GM23338 (cell line): Measurements from ENCODE around the gene PXYLP1. TPM values are rescaled to one million over a fixed set of nuclear protein-coding genes. Genes with fewer than 3 reads are reported as not detected.

ENCODE experiments used
- ATAC-seq: fragments of 200-7000 bp; cut with Tn5 transposase; 3 replicates; pipeline ENCODE4 v1.9.1; 2020
- DNase-seq: peaks from one replicate; pipeline ENCODE4 v3.0.0-alpha.2; 2015; ENCODE audit warnings: low spot score
- H2AFZ ChIP-seq: fragments of 200-600 bp; sonication (generic); 2 replicates; pipeline ENCODE4 v1.8.0; 2016; ENCODE audit warnings: antibody characterized with exemption, mild to moderate bottlenecking, moderate library complexity
- H3F3A ChIP-seq: fragments of 200-600 bp; sonication (generic); replicated peaks from 2 replicates; pipeline ENCODE4 v1.8.0; 2017; ENCODE audit warnings: antibody characterized with exemption, mixed run types, low read depth
- H3K27ac ChIP-seq: fragments of 200-600 bp; sonication (generic); 2 replicates; pipeline ENCODE4 v1.6.1; 2016; ENCODE audit warnings: low read depth
- H3K27me3 ChIP-seq: fragments of 200-600 bp; sonication (generic); 2 replicates; pipeline ENCODE4 v1.8.0; 2016; ENCODE audit warnings: mild to moderate bottlenecking, mixed run types, moderate library complexity; ENCODE audit not compliant: insufficient read depth
- H3K36me3 ChIP-seq: fragments of 200-600 bp; sonication (generic); 2 replicates; pipeline ENCODE4 v1.8.0; 2016; ENCODE audit warnings: mild to moderate bottlenecking; ENCODE audit not compliant: insufficient read depth
- H3K4me1 ChIP-seq: fragments of 200-600 bp; sonication (generic); 2 replicates; pipeline ENCODE4 v1.8.0; 2016; ENCODE audit warnings: mild to moderate bottlenecking, moderate library complexity; ENCODE audit not compliant: insufficient read depth
- H3K4me2 ChIP-seq: fragments of 200-600 bp; sonication (generic); 2 replicates; pipeline ENCODE4 v1.7.1; 2017; ENCODE audit warnings: mixed run types
- H3K4me3 ChIP-seq: fragments of 200-600 bp; sonication (generic); 2 replicates; pipeline ENCODE4 v1.6.1; 2016; ENCODE audit warnings: mixed run types
- H3K79me2 ChIP-seq: fragments of 200-600 bp; sonication (generic); replicated peaks from 2 replicates; pipeline ENCODE4 v1.8.0; 2017; ENCODE audit warnings: mild to moderate bottlenecking; ENCODE audit not compliant: insufficient read depth
- H3K9me2 ChIP-seq: fragments of 200-600 bp; sonication (generic); 2 replicates; pipeline ENCODE4 v1.8.0; 2017; ENCODE audit not compliant: insufficient read depth
- H4K20me1 ChIP-seq: fragments of 200-600 bp; sonication (generic); replicated peaks from 2 replicates; pipeline ENCODE4 v1.8.0; 2017; ENCODE audit warnings: mild to moderate bottlenecking; ENCODE audit not compliant: insufficient read depth
- H3K27ac Mint-ChIP-seq: 2 replicates; pipeline ENCODE4 v1.8.0; 2020; ENCODE audit warnings: inconsistent platforms, mild to moderate bottlenecking, moderate library complexity, mixed read lengths
- H3K27me3 Mint-ChIP-seq: 3 replicates; pipeline ENCODE4 v1.8.0; 2022; ENCODE audit warnings: low read depth, mild to moderate bottlenecking, moderate library complexity, mixed read lengths, inconsistent platforms; ENCODE audit not compliant: insufficient read depth, poor library complexity
- H3K36me3 Mint-ChIP-seq: 3 replicates; pipeline ENCODE4 v1.8.0; 2021; ENCODE audit warnings: low read depth, mild to moderate bottlenecking, inconsistent platforms, moderate library complexity, mixed read lengths
- H3K4me1 Mint-ChIP-seq: 3 replicates; pipeline ENCODE4 v1.8.0; 2020; ENCODE audit warnings: mild to moderate bottlenecking, inconsistent platforms, mixed read lengths
- H3K4me3 Mint-ChIP-seq: 3 replicates; pipeline ENCODE4 v1.8.0; 2021; ENCODE audit warnings: moderate library complexity, mild to moderate bottlenecking, inconsistent platforms, mixed read lengths
- H3K9me3 Mint-ChIP-seq: 3 replicates; pipeline ENCODE4 v1.8.0; 2020; ENCODE audit warnings: moderate library complexity, mild to moderate bottlenecking, inconsistent platforms, mixed read lengths
- CREB1 ChIP-seq: fragments of 250-450 bp; sonication (Bioruptor Pico); IDR thresholded peaks from 2 replicates; pipeline ENCODE4 v1.5.0; 2020; ENCODE audit warnings: low read depth, mild to moderate bottlenecking, moderate library complexity
- ETS1 ChIP-seq: IDR thresholded peaks from 2 replicates; pipeline ENCODE4 v1.6.1; 2016; ENCODE audit warnings: antibody characterized with exemption
- POLR2AphosphoS5 ChIP-seq: IDR thresholded peaks from 2 replicates; pipeline ENCODE4 v1.6.1; 2016; ENCODE audit warnings: antibody characterized with exemption, low read depth
- ZNF331 ChIP-seq: fragments of 250-450 bp; sonication (Bioruptor Pico); IDR thresholded peaks from 2 replicates; pipeline ENCODE4 v1.5.0; 2020; ENCODE audit warnings: low read depth, mild to moderate bottlenecking, moderate library complexity
- ZNF462 ChIP-seq: fragments of 250-450 bp; sonication (Bioruptor Pico); IDR thresholded peaks from 2 replicates; pipeline ENCODE4 v1.5.0; 2020; ENCODE audit warnings: mild to moderate bottlenecking, moderate library complexity
- polyA plus RNA-seq: library from polyadenylated mRNA; unstranded; fragments of >200 nt; fragmentation: Nextera tagmentation; extraction: Ambion mirVana; gene quantifications from 2 replicates; pipeline ENCODE4 v1.2.1, GENCODE V29; 2016
- total RNA-seq: library from RNA; depleted of rRNA; stranded (reverse); fragments of >200 nt; shearing (Covaris generic); gene quantifications from 2 replicates; pipeline ENCODE4 v1.2.3, GENCODE V29; 2014

The PXYLP1 gene
- total and polyA plus RNA-seq, 2 experiments from 2014 or later, result 8.9 to 20.1 TPM

- no peak overlapping the region for H3K27ac Mint-ChIP-seq
- no peak for ATAC-seq
These were observed 14.2 kb upstream of the PXYLP1 start for GRCh38 chr3:141217389-141217788.

More at GRCh38 chr3:141217389-141217788, 14.2 kb upstream of the PXYLP1 start:
- Histone ChIP-seq H3K4me2 (no peak overlapping the region), H3K36me3 (no peaks in the 10 kb centered on the region; the same call in 1 of the 2 replicates), H3K4me1 (no peaks in the 10 kb centered on the region), H3K4me3 (no peak overlapping the region), H3F3A (no peaks in the 10 kb centered on the region), H3K27ac (no peak overlapping the region), H3K79me2 (no peaks in the 10 kb centered on the region), H2AFZ (no peak overlapping the region), H3K9me2 (peaks cover 23% of the 10 kb centered on the region; the same call in 1 of the 2 replicates), H4K20me1 (no peaks in the 10 kb centered on the region), H3K27me3 (no peaks in the 10 kb centered on the region)
- Mint-ChIP-seq H3K36me3 (no peaks in the 10 kb centered on the region), H3K4me1 (peaks cover 3% of the 10 kb centered on the region; the same call in 2 of the 3 replicates), H3K4me3 (no peak overlapping the region), H3K27me3 (no peaks in the 10 kb centered on the region), H3K9me3 (0 out of 3 replicates have a peak, but pooled peaks cover under 1% of the 10 kb centered on the region)
- no peak for TF ChIP-seq ZNF331
- no peak for TF ChIP-seq ETS1
- TF ChIP-seq CREB1, result no peak
- TF ChIP-seq POLR2AphosphoS5, result no peak
- no peak for TF ChIP-seq ZNF462 (CRISPR knock-in tag)
- no peak for DNase-seq
